Adrenal gland (tissue), 5 donors: ENCODE results near the gene CA11.
"Not testable (repeated sequence)": the region's sequence is repeated elsewhere in the genome, so short reads cannot be mapped to it uniquely, and the experiment has no call there.

Source experiments
- POLR2A ChIP-seq, 2 donors: fragments of 450-650 bp; IDR thresholded peaks; one replicate each; pipeline ENCODE4 v1.6.1; 2017; ENCODE audit warnings: antibody characterized with exemption in 2 of 2, mild to moderate bottlenecking in 2 of 2, moderate library complexity in 1 of 2
- TF ChIP-seq, protein P1 (sequence below), 6 experiments: fragments of 450-650 bp in 4 of 6; fragments of 200-600 bp in 2 of 6; sonication (generic) in 1 of 6; IDR thresholded peaks; 1 replicate in 5 of 6; 2 replicates in 1 of 6; pipeline versions ENCODE4 v1.5.1 to v1.8.0; 2016 to 2021; ENCODE audit warnings: antibody characterized with exemption in 6 of 6, mild to moderate bottlenecking in 2 of 6, moderate library complexity in 1 of 6
- donor health status: DM: no; HTN: no; CAD: no.

DNA sequence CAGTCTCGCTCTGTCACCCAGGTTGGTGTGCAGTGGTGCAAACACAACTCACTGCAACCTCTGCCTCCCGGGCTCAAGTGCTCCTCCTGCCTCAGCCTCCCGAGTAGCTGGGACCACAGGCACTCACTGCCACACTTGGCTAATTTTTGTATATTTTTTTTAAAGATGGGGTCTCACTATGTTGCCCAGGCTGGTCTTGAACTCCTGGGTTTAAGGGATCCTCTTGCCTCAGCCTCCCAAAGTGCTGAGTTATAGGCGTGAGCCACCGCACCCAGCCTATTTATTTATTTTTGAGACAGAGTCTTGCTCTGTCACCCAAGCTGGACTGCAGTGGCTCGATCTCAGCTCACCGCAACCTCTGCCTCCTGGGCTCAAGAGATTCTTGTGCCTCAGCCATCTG is 40.6 kb upstream of the CA11 start:
- not testable (repeated sequence) for TF ChIP-seq POLR2A (IDR thresholded peaks at IDR 0.05)
- TF ChIP-seq, protein P1, sequence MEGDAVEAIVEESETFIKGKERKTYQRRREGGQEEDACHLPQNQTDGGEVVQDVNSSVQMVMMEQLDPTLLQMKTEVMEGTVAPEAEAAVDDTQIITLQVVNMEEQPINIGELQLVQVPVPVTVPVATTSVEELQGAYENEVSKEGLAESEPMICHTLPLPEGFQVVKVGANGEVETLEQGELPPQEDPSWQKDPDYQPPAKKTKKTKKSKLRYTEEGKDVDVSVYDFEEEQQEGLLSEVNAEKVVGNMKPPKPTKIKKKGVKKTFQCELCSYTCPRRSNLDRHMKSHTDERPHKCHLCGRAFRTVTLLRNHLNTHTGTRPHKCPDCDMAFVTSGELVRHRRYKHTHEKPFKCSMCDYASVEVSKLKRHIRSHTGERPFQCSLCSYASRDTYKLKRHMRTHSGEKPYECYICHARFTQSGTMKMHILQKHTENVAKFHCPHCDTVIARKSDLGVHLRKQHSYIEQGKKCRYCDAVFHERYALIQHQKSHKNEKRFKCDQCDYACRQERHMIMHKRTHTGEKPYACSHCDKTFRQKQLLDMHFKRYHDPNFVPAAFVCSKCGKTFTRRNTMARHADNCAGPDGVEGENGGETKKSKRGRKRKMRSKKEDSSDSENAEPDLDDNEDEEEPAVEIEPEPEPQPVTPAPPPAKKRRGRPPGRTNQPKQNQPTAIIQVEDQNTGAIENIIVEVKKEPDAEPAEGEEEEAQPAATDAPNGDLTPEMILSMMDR (IDR thresholded peaks at IDR 0.05): not testable (repeated sequence)
